SK-N-SH (cell line): Measurements from ENCODE around the gene CNKSR2.

ENCODE experiments used
- GABPA ChIP-seq: IDR thresholded peaks from 2 replicates; pipeline ENCODE4 v1.4.0; 2012; ENCODE audit warnings: low read depth, mild to moderate bottlenecking
- GATA2 ChIP-seq: sonication (generic); formaldehyde crosslinking; IDR thresholded peaks from 2 replicates; pipeline ENCODE4 v1.5.0; 2020; ENCODE audit warnings: mild to moderate bottlenecking, missing genetic modification reagents
- POLR2AphosphoS5 ChIP-seq: IDR thresholded peaks from 2 replicates; pipeline ENCODE4 v1.6.1; 2012; ENCODE audit warnings: low read depth, low read length
- TF ChIP-seq, protein P1 (sequence below): fragments of 200-600 bp; sonication (generic); IDR thresholded peaks from 2 replicates; pipeline ENCODE4 v1.6.1; 2017; ENCODE audit warnings: antibody characterized with exemption, mild to moderate bottlenecking, moderate library complexity
- TF ChIP-seq, protein P2 (sequence below): IDR thresholded peaks from 2 replicates; pipeline ENCODE4; 2012
- TF ChIP-seq, protein P3 (sequence below): IDR thresholded peaks from 2 replicates; pipeline ENCODE4 v1.4.0; 2012; ENCODE audit warnings: low read depth

DNA sequence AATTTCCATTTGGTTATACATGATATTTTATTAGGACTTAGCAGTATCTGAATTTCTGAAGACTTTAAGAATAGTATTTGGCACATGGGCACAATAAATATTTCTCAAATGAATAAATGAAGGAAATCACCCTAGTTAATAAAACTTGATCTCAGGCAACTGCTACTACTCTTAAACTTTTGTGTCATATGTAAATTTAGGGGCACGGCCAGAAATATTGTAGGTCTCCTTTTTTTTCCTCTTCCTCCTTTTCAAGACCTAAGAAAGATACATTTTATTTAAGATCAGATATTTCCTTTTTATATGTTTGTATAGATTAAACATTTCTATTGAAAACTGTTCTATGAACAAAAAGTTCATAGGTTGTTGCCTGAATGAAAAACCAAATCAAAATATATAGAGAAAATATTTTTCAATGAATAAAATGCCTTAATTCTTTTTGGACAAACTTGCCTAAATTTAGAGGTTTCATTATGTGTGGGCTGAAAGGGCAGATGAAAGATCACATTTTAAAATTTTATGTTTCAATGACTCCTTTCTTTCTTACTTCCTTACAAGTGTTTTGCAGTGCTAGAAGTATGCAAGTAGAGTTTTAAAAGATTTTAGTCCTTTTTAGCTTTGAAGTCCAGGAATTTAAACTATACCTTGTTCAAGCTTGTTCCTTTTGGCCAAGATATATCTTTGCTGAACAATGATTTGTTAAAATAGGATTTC, 26.3 kb downstream of the CNKSR2 start:
- no peak for TF ChIP-seq GABPA
- TF ChIP-seq, protein P1, sequence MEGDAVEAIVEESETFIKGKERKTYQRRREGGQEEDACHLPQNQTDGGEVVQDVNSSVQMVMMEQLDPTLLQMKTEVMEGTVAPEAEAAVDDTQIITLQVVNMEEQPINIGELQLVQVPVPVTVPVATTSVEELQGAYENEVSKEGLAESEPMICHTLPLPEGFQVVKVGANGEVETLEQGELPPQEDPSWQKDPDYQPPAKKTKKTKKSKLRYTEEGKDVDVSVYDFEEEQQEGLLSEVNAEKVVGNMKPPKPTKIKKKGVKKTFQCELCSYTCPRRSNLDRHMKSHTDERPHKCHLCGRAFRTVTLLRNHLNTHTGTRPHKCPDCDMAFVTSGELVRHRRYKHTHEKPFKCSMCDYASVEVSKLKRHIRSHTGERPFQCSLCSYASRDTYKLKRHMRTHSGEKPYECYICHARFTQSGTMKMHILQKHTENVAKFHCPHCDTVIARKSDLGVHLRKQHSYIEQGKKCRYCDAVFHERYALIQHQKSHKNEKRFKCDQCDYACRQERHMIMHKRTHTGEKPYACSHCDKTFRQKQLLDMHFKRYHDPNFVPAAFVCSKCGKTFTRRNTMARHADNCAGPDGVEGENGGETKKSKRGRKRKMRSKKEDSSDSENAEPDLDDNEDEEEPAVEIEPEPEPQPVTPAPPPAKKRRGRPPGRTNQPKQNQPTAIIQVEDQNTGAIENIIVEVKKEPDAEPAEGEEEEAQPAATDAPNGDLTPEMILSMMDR = no peak
- TF ChIP-seq, protein P2, sequence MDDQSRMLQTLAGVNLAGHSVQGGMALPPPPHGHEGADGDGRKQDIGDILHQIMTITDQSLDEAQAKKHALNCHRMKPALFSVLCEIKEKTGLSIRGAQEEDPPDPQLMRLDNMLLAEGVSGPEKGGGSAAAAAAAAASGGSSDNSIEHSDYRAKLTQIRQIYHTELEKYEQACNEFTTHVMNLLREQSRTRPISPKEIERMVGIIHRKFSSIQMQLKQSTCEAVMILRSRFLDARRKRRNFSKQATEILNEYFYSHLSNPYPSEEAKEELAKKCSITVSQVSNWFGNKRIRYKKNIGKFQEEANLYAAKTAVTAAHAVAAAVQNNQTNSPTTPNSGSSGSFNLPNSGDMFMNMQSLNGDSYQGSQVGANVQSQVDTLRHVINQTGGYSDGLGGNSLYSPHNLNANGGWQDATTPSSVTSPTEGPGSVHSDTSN = no peak
- TF ChIP-seq, protein P3, sequence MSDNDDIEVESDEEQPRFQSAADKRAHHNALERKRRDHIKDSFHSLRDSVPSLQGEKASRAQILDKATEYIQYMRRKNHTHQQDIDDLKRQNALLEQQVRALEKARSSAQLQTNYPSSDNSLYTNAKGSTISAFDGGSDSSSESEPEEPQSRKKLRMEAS = no peak
- no peak for TF ChIP-seq GATA2 (CRISPR knock-in tag)
- TF ChIP-seq POLR2AphosphoS5 = no peak
